GM21515 (cell line): ENCODE data around the gene KDM5B.
A peak's percentile ranks its signal among the peaks of the same experiment; 100 is the strongest.
"Not testable (repeated sequence)": the region's sequence is repeated elsewhere in the genome, so short reads cannot be mapped to it uniquely, and the experiment has no call there.

Experiments
- ATAC-seq: cut with Tn5 transposase; IDR thresholded peaks from one replicate; pipeline ENCODE4 v1.9.1; 2021; ENCODE audit not compliant: unreplicated experiment

Gene KDM5B

GRCh38 chr1:202807926-202808757, at the start of gene KDM5B:
KDM5B (minus strand) TSS chr1:202808421; CDS start chr1:202808305, 116 bp downstream.
- ATAC-seq: no peak

- ATAC-seq: no peak
Measured at GRCh38 chr1:202857136-202857610, 49.0 kb upstream of the KDM5B start.

GRCh38 chr1:202856014-202856413, 47.8 kb upstream of the KDM5B start:
- ATAC-seq: no peak

- no peak for ATAC-seq
Measured at GRCh38 chr1:202854787-202855186, 46.6 kb upstream of the KDM5B start.

- no peak for ATAC-seq
Measured at GRCh38 chr1:202852163-202852904, 44.1 kb upstream of the KDM5B start.

- ATAC-seq: no peak
Measured at GRCh38 chr1:202850593-202851362, 42.6 kb upstream of the KDM5B start.

GRCh38 chr1:202848191-202848542, 39.9 kb upstream of the KDM5B start:
- peak; percentile 72 for ATAC-seq

- ATAC-seq: no peak
Measured at GRCh38 chr1:202844935-202845334, 36.7 kb upstream of the KDM5B start.

GRCh38 chr1:202844259-202844658, 36.0 kb upstream of the KDM5B start:
- no peak for ATAC-seq

GRCh38 chr1:202843081-202843480, 34.9 kb upstream of the KDM5B start:
- ATAC-seq: no peak

GRCh38 chr1:202837746-202838262, 29.6 kb upstream of the KDM5B start:
- no peak for ATAC-seq

- ATAC-seq: no peak
Measured at GRCh38 chr1:202836623-202837403, 28.6 kb upstream of the KDM5B start.

- no peak for ATAC-seq
Measured at GRCh38 chr1:202835548-202836072, 27.4 kb upstream of the KDM5B start.

- no peak for ATAC-seq
Measured at GRCh38 chr1:202834771-202835547, 26.7 kb upstream of the KDM5B start.

- no peak for ATAC-seq
Measured at GRCh38 chr1:202831906-202832305, 23.7 kb upstream of the KDM5B start.

- ATAC-seq: not testable (repeated sequence)
Measured at GRCh38 chr1:202829223-202829622, 21.0 kb upstream of the KDM5B start.

GRCh38 chr1:202825748-202826147, 17.5 kb upstream of the KDM5B start:
- no peak for ATAC-seq

- ATAC-seq: no peak
Measured at GRCh38 chr1:202821467-202821866, 13.2 kb upstream of the KDM5B start.

GRCh38 chr1:202818819-202819218, 10.6 kb upstream of the KDM5B start:
- ATAC-seq: no peak
